BJ (cell line): Measurements from ENCODE around the gene KRT36. TPM values are rescaled to one million over a fixed set of nuclear protein-coding genes. Genes with fewer than 3 reads are reported as not detected.

Source experiments
- CTCF ChIA-PET: fragments of 350-600 bp; formaldehyde crosslinking; extraction: SDS; loops from one replicate; lab custom pipeline; 2021; ENCODE audit warnings: antibody characterized with exemption, inconsistent platforms; lab: Yijun Ruan, JAX
- POLR2A ChIA-PET: fragments of 300-600 bp; sonication (Branson Sonifier 250); formaldehyde crosslinking; extraction: SDS; loops from one replicate; lab custom pipeline; 2021; ENCODE audit warnings: antibody characterized with exemption; lab: Charles Lee
- DNase-seq: peaks from one replicate; pipeline ENCODE4 v3.0.0-alpha.2; 2011; ENCODE audit warnings: low read depth
- H3K27me3 ChIP-seq: 2 replicates; pipeline ENCODE4 v1.6.0; 2011; ENCODE audit warnings: low read length; ENCODE audit not compliant: control insufficient read depth, insufficient read depth
- H3K36me3 ChIP-seq: 2 replicates; pipeline ENCODE4 v1.5.1; 2011; ENCODE audit warnings: low read length; ENCODE audit not compliant: control insufficient read depth, insufficient read depth
- H3K4me3 ChIP-seq: 2 replicates; pipeline ENCODE4 v1.5.1; 2011; ENCODE audit warnings: low read depth, mild to moderate bottlenecking, control low read depth, low read length
- CTCF ChIP-seq: IDR thresholded peaks from 2 replicates; pipeline ENCODE4 v1.5.1; 2011; ENCODE audit warnings: low read depth, mild to moderate bottlenecking, control low read depth, inconsistent platforms, low read length, moderate library complexity; ENCODE audit not compliant: insufficient read depth
- polyA plus RNA-seq: library from polyadenylated mRNA; depleted of rRNA; stranded (reverse); fragments of >200 nt; gene quantifications from 2 replicates; pipeline ENCODE4 v1.2.3, GENCODE V29; 2011

Gene KRT36
- polyA plus RNA-seq, 1 experiment: 0.04 TPM

DNA sequence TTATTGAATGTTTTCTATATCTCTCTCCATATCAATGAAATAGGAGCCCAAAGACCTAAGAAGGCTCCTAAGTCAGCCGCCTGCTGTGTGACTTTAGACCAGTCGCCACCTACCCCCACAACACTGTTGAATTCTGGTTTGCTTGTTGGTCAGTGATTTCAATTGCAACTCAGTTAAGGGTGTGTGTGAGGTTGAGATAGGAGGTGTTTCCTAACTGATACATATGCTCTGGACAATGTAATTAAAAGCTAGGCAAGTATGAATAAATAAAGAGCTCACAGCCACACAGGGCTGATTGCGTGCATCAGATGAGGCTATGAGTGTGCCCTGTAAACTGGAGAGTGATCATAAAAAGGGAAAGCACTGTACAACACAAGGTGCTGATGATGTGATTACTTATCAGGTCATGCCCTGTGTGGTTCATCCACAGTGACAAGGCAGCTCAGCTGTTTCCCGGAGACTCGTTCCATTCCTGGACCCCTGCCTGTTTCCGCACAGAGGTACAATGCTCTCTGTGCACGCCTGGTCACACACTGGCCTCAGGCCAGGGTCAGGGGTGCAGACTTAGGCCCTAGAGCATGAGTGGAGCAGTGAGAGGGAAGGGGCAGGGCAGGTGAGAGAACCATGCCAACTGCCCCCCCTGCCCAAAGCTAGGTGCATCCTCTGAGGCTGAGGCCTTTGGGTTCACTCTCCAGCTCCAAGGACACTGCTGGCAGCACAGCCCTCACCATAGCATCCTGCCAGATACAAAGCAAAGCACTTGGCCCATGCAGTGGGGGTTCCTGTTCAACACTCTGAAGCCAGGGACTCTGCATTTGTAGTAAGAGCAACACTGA lies 5.5 kb downstream of the KRT36 start:
- ChIA-PET POLR2A (no interaction called here), CTCF (interaction anchor here (1.0 to 3.7 kb wide), 2 partner anchors 11 to 78 kb away, joined by 3 to 17 read pairs; no protein-coding TSS in a partner anchor)
- no peaks in the 10 kb centered on the region for H3K27me3 ChIP-seq
- no peak overlapping the region for H3K4me3 ChIP-seq
- no peak for TF ChIP-seq CTCF
- no peaks in the 10 kb centered on the region for H3K36me3 ChIP-seq
- no peak for DNase-seq

DNA sequence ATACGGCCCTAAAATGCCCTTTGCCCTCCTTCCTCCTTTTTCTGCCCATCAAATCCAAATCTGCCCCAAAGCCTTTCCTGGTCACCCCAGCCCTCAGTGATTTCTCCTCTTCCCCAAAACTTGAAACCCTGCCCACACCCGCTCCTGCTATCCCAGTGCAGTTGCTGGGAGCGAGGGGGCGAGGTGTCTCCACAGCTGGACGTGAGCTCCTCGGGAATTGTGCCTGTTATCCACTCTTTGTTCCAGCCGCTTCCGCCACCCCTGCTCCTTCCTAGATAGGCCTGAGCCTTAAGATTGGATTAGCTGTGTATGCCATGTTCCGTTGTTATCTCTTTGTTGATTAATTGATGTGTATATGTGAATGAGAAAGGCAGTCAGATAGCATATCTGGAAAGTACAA lies 6.2 kb downstream of the KRT36 start:
- Histone ChIP-seq H3K36me3 (no peaks in the 10 kb centered on the region), H3K27me3 (no peaks in the 10 kb centered on the region), H3K4me3 (no peak overlapping the region)
- POLR2A ChIA-PET: no interaction called here
- no peak for TF ChIP-seq CTCF
- no peak for DNase-seq
- CTCF ChIA-PET: interaction anchor here (1.0 to 3.7 kb wide), 2 partner anchors 12 to 77 kb away, joined by 3 to 17 read pairs; no protein-coding TSS in a partner anchor

GRCh38 chr17:41481036-41481435 lies 8.7 kb downstream of the KRT36 start, which contains the start of gene KRT35:
KRT35 (minus strand) TSS chr17:41481151; CDS start chr17:41481097, 54 bp downstream.
- no peak for DNase-seq
- H3K36me3 ChIP-seq: no peaks in the 10 kb centered on the region
- no peak within 1 kb of the TSS for H3K4me3 ChIP-seq
- POLR2A ChIA-PET: no interaction called here
- CTCF ChIA-PET: interaction anchor here (0.7 kb wide), 1 partner anchor 56 kb away, joined by 3 read pairs; the partner anchor contains the start of gene KRT37
- TF ChIP-seq CTCF: no peak
- H3K27me3 ChIP-seq: no peaks in the 10 kb centered on the region

GRCh38 chr17:41480581-41480980 lies 9.1 kb downstream of the KRT36 start:
- CTCF ChIA-PET: interaction anchor here (0.7 to 1.1 kb wide), 2 partner anchors 9 to 56 kb away, joined by 3 to 4 read pairs; partner anchors contain the start of genes KRT36 and KRT37

More at GRCh38 chr17:41480581-41480980, 9.1 kb downstream of the KRT36 start:
- Histone ChIP-seq H3K27me3 (no peaks in the 10 kb centered on the region), H3K36me3 (no peaks in the 10 kb centered on the region), H3K4me3 (no peak overlapping the region)
- POLR2A ChIA-PET: no interaction called here
- no peak for TF ChIP-seq CTCF
- DNase-seq: no peak
